Heart right ventricle (tissue), 16 donors: ENCODE measurements around the gene IGFN1. TPM values are rescaled to one million over a fixed set of nuclear protein-coding genes. Genes with fewer than 3 reads are reported as not detected.

ENCODE experiments used
- ATAC-seq, 8 donors: fragments of 200-7000 bp; cut with Tn5 transposase; one replicate each; pipeline ENCODE4 v1.9.1; 2020; ENCODE audit warnings: mild to moderate bottlenecking in 8 of 8, moderate library complexity in 8 of 8, moderate number of reproducible peaks in 1 of 8
- DNase-seq, 2 donors: peaks; one replicate each; pipeline ENCODE4 v3.0.0-alpha.2; 2020
- H3K27ac ChIP-seq, 10 donors: fragments of 200-600 bp; sonication (generic) in 2 of 10; one replicate each; pipeline versions ENCODE4 v1.5.0 to v1.8.0; 2020 to 2022; ENCODE audit warnings: mild to moderate bottlenecking in 3 of 10
- H3K27me3 ChIP-seq, 7 donors: fragments of 200-600 bp; one replicate each; pipeline ENCODE4 v1.8.0; 2021 to 2022; ENCODE audit warnings: mild to moderate bottlenecking in 2 of 7
- H3K36me3 ChIP-seq, 9 donors: fragments of 200-600 bp; sonication (generic) in 1 of 9; one replicate each; pipeline versions ENCODE4 v1.5.0 to v1.8.0; 2020 to 2022; ENCODE audit warnings: mild to moderate bottlenecking in 2 of 9
- H3K4me1 ChIP-seq, 9 donors: fragments of 200-600 bp; sonication (generic) in 1 of 9; one replicate each; pipeline versions ENCODE4 v1.5.0 to v1.8.0; 2020 to 2022; ENCODE audit warnings: mild to moderate bottlenecking in 4 of 9
- H3K4me3 ChIP-seq, 10 donors: fragments of 200-600 bp; sonication (generic) in 2 of 10; one replicate each; pipeline versions ENCODE4 v1.5.0 to v1.8.0; 2020 to 2022; ENCODE audit warnings: mild to moderate bottlenecking in 7 of 10, moderate library complexity in 2 of 10
- H3K9me3 ChIP-seq, 11 donors: fragments of 200-600 bp in 10 of 11; sonication (generic) in 2 of 11; one replicate each; pipeline versions ENCODE4 v1.5.0 to v1.8.0; 2013 to 2022; ENCODE audit warnings: mild to moderate bottlenecking in 2 of 11, control low read depth in 1 of 11, moderate library complexity in 1 of 11
- WGBS, 2 donors: extraction: QIAGEN DNeasy Blood & Tissue Kit; methylation state at CpG; one replicate each; pipeline ENCODE4 v1.1.7; 2013; ENCODE audit warnings: inconsistent platforms in 1 of 2; 5-methylcytosine and 5-hydroxymethylcytosine counted together
- intact Hi-C, 10 donors: fragments of 100-400 bp; cut with DNase I; formaldehyde crosslinking; loops; one replicate each; pipeline versions ENCODE4 v1.11.1 to v1.14.2; 2022
- polyA plus RNA-seq, 2 donors: library from polyadenylated mRNA; stranded (reverse); fragments of 200-250 nt; gene quantifications; one replicate each; pipeline ENCODE4 v1.2.3, GENCODE V29; 2013
- total RNA-seq, 10 donors: library from RNA; stranded (reverse); fragmentation: NEBNext Ultra II Directional in 3 of 10; extraction: Animal tissue kit (Norgen Biotek cat#: 25700) in 3 of 10; gene quantifications; one replicate each; pipeline versions ENCODE4 v1.2.1 to v1.2.4, GENCODE V29; 2021 to 2023
- TF ChIP-seq, protein P1 (sequence below), 9 donors: fragments of 200-600 bp; sonication (generic) in 2 of 9; IDR thresholded peaks; one replicate each; pipeline versions ENCODE4 v1.5.0 to v1.8.0; 2021 to 2022; ENCODE audit warnings: antibody characterized with exemption in 9 of 9, mild to moderate bottlenecking in 5 of 9, moderate library complexity in 1 of 9
- donor health status: Arrhythmogenic right ventricular cardiomyopathy.
- donor health status: ischemic (EF 13 %, LVEDD 7.1; RV severe dilation, severe dysfunction).
- donor health status: healthy with polysubstance abuse.
- donor health status: DM: no; HTN: yes; CAD: no.
- donor health status: DM: no; HTN: no; CAD: no.
- donor health status: ischemic (EF 25% LVEDD 6.9; RV normal size, moderate dysfunction).
- donor health status: ischemic (EF 25% LVEDD 5.7; RV mildly dilated, moderate dysfunction).
- donor health status: healthy.
- donor health status: DM: yes; HTN: yes; CAD: no.
- donor health status: Ischemic cardiomyopathy.
- donor health status: ischemic (EF 35%, LVEDD 5.7; RV mildly dilated, moderate dysfunction).
- donor health status: nonischemic (EF 11% LVEDD 7.7; RV severe dilation, severe dysfunction).
- donor health status: DM: yes; HTN: yes; CAD: no.
- donor health status: PGD.
- donor health status: ischemic (EF 29% LVEDD 5.4; RV normal size, mild dysfunction).
- donor health status: nonischemic (EF 23%, LVEDD 6.1; RV moderate dilation, normal function).

The IGFN1 gene
- total and polyA plus RNA-seq, 12 donors = 0.01 to 0.07 (median 0.02) TPM; not detected in 7

- intact Hi-C loops = loop anchor here in 1 of 10 donors (10.0 kb wide), 1 partner anchor 82 kb away; no protein-coding TSS in a partner anchor
- H3K9me3 ChIP-seq = no peaks in the 10 kb centered on the region
- no peaks in the 10 kb centered on the region for H3K27me3 ChIP-seq
- no peak for ATAC-seq
- 83 to 85% methylated on average over 16 of the region's 16 CpGs for WGBS, 2 donors
- H3K4me1 ChIP-seq = peaks cover 0 to 17% (median 0%) of the 10 kb centered on the region in 9 donors
- TF ChIP-seq, protein P1, sequence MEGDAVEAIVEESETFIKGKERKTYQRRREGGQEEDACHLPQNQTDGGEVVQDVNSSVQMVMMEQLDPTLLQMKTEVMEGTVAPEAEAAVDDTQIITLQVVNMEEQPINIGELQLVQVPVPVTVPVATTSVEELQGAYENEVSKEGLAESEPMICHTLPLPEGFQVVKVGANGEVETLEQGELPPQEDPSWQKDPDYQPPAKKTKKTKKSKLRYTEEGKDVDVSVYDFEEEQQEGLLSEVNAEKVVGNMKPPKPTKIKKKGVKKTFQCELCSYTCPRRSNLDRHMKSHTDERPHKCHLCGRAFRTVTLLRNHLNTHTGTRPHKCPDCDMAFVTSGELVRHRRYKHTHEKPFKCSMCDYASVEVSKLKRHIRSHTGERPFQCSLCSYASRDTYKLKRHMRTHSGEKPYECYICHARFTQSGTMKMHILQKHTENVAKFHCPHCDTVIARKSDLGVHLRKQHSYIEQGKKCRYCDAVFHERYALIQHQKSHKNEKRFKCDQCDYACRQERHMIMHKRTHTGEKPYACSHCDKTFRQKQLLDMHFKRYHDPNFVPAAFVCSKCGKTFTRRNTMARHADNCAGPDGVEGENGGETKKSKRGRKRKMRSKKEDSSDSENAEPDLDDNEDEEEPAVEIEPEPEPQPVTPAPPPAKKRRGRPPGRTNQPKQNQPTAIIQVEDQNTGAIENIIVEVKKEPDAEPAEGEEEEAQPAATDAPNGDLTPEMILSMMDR (IDR thresholded peaks at IDR 0.05) = no peak
- no peak overlapping the region for H3K27ac ChIP-seq
- DNase-seq = no peak
- H3K36me3 ChIP-seq = peaks cover 0 to 100% (median 20%) of the 10 kb centered on the region in 9 donors
- H3K4me3 ChIP-seq = no peak overlapping the region
Observed at GRCh38 chr1:201142849-201143725, 47.5 kb upstream of the IGFN1 start.

GRCh38 chr1:201143726-201144635 lies 46.6 kb upstream of the IGFN1 start:
- Histone ChIP-seq H3K27ac (no peak overlapping the region), H3K4me1 (peaks cover 0 to 13% (median 0%) of the 10 kb centered on the region in 9 donors), H3K27me3 (no peaks in the 10 kb centered on the region), H3K4me3 (no peak overlapping the region), H3K9me3 (no peaks in the 10 kb centered on the region), H3K36me3 (peaks cover 0 to 100% (median 20%) of the 10 kb centered on the region in 9 donors)
- ATAC-seq (no peak), DNase-seq (no peak)
- WGBS, 2 donors = 87 to 90% methylated on average over 18 of the region's 18 CpGs
- TF ChIP-seq, protein P1 (IDR thresholded peaks at IDR 0.05) = no peak
- intact Hi-C loops = loop anchor here in 1 of 10 donors (10.0 kb wide), 1 partner anchor 81 kb away; no protein-coding TSS in a partner anchor

- peaks cover 0 to 13% (median 0%) of the 10 kb centered on the region in 9 donors for H3K4me1 ChIP-seq
- peaks cover 0 to 100% (median 20%) of the 10 kb centered on the region in 9 donors for H3K36me3 ChIP-seq
- intact Hi-C loops = loop anchor here in 1 of 10 donors (10.0 kb wide), 1 partner anchor 80 kb away; no protein-coding TSS in a partner anchor
- ATAC-seq (no peak), DNase-seq (no peak)
- WGBS, 2 donors = 78 to 88% methylated on average over 5 of the region's 5 CpGs
- H3K27me3 ChIP-seq = no peaks in the 10 kb centered on the region
- H3K9me3 ChIP-seq = no peaks in the 10 kb centered on the region
- TF ChIP-seq, protein P1 (IDR thresholded peaks at IDR 0.05) = no peak
- no peak overlapping the region for H3K4me3 ChIP-seq
- H3K27ac ChIP-seq = no peak overlapping the region
Observed at GRCh38 chr1:201144701-201145100, 45.9 kb upstream of the IGFN1 start.

- ATAC-seq = no peak
- intact Hi-C loops = loop anchor here in 1 of 10 donors (10.0 kb wide), 1 partner anchor 80 kb away; no protein-coding TSS in a partner anchor
- 81% methylated on average over 3 of the region's 3 CpGs for WGBS, 2 donors
Observed at GRCh38 chr1:201145132-201145531, 45.5 kb upstream of the IGFN1 start.

More at GRCh38 chr1:201145132-201145531, 45.5 kb upstream of the IGFN1 start:
- Histone ChIP-seq H3K36me3 (peaks cover 0 to 100% (median 20%) of the 10 kb centered on the region in 9 donors), H3K4me3 (no peak overlapping the region), H3K27ac (no peak overlapping the region), H3K27me3 (no peaks in the 10 kb centered on the region), H3K9me3 (no peaks in the 10 kb centered on the region), H3K4me1 (peaks cover 0 to 13% (median 0%) of the 10 kb centered on the region in 9 donors)
- TF ChIP-seq, protein P1 (IDR thresholded peaks at IDR 0.05) = no peak
- no peak for DNase-seq
